Measurements from ENCODE around the gene NPPA.

DNA sequence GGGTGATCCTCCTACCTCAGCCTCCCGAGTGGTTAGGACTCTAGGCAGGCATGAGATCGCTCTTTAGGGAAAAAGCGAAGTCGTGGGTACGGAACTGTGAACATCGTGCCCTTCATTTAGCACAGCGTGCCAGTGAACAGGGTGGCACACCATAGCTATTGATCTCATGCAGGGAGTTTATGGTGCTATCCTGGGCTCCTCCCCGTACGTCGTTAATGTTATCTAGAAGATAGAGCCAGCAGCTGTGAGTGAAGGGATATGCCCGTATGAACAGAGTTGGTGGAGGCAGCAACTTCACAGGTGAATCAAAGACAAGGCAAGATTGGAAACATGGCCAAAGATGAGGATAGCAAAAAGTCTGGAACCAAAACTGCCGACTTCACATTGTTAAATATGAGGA, 30.4 kb downstream of the NPPA start:
- no peak for TF ChIP-seq ATF3 (IDR thresholded peaks at IDR 0.05; ENCODE audit: borderline replicate concordance, extremely low read depth, low read depth, low read length)
- TF ChIP-seq FOS (IDR thresholded peaks at IDR 0.05; ENCODE audit: borderline replicate concordance, extremely low read depth, insufficient read length): no peak
- no peak for TF ChIP-seq EZH2 (IDR thresholded peaks at IDR 0.05; ENCODE audit: borderline replicate concordance, control insufficient read depth, low read depth, low read length)
- TF ChIP-seq SIN3A (IDR thresholded peaks at IDR 0.05; ENCODE audit: low read depth, low read length): no peak
- no peak for TF ChIP-seq GABPA (IDR thresholded peaks at IDR 0.05; ENCODE audit: low read depth)
- no peak for TF ChIP-seq POLR2A (IDR thresholded peaks at IDR 0.05; ENCODE audit: low read depth, low read length)
- no peak for TF ChIP-seq SIX5 (IDR thresholded peaks at IDR 0.05; ENCODE audit: low read depth, low read length, severe bottlenecking)
- TF ChIP-seq CREM (IDR thresholded peaks at IDR 0.05; ENCODE audit: low read depth): no peak
- TF ChIP-seq, protein P1, sequence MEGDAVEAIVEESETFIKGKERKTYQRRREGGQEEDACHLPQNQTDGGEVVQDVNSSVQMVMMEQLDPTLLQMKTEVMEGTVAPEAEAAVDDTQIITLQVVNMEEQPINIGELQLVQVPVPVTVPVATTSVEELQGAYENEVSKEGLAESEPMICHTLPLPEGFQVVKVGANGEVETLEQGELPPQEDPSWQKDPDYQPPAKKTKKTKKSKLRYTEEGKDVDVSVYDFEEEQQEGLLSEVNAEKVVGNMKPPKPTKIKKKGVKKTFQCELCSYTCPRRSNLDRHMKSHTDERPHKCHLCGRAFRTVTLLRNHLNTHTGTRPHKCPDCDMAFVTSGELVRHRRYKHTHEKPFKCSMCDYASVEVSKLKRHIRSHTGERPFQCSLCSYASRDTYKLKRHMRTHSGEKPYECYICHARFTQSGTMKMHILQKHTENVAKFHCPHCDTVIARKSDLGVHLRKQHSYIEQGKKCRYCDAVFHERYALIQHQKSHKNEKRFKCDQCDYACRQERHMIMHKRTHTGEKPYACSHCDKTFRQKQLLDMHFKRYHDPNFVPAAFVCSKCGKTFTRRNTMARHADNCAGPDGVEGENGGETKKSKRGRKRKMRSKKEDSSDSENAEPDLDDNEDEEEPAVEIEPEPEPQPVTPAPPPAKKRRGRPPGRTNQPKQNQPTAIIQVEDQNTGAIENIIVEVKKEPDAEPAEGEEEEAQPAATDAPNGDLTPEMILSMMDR (IDR thresholded peaks at IDR 0.05 in 2 of 3, conservative IDR thresholded peaks at IDR 0.05 in 1 of 3; ENCODE audit: control insufficient read depth in 2 of 3, extremely low read depth in 1 of 3, insufficient read depth in 1 of 3, low read depth in 3 of 3, low read length in 3 of 3): no peak
- TF ChIP-seq SMAD1 (IDR thresholded peaks at IDR 0.05; ENCODE audit: low read depth, partially characterized antibody): no peak

All from GM12878 (cell line).